Globus pallidus (tissue), 1 donor: ENCODE data around the gene LRP10.
"Not testable (repeated sequence)": the region's sequence is repeated elsewhere in the genome, so short reads cannot be mapped to it uniquely, and the experiment has no call there.

Source experiments
- DNase-seq: peaks from one replicate; pipeline ENCODE4 v3.0.0-alpha.2; 2015; ENCODE audit warnings: low spot score

The LRP10 gene

GRCh38 chr14:22887260-22887989 lies 15.9 kb downstream of the LRP10 start:
- DNase-seq = no peak

DNA sequence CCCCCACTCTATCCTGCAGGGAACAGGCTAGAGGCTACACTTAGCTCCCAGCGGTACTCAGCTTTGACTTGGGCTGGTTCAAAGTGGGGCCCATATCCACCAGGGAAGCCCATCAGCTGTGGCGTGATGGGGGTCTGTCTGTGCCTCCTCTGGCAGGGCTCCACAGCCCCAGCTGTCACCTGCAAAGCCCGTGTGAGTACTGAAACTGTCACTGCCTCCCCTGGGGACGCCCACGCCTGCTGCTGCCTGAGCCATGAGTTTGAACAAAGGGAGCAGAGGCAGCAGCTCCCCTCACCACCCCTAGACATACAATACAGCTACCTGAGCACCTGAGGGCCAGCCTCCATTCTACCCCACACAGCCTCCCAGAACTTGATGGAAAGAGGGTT lies 16.4 kb downstream of the LRP10 start:
- DNase-seq = no peak

DNA sequence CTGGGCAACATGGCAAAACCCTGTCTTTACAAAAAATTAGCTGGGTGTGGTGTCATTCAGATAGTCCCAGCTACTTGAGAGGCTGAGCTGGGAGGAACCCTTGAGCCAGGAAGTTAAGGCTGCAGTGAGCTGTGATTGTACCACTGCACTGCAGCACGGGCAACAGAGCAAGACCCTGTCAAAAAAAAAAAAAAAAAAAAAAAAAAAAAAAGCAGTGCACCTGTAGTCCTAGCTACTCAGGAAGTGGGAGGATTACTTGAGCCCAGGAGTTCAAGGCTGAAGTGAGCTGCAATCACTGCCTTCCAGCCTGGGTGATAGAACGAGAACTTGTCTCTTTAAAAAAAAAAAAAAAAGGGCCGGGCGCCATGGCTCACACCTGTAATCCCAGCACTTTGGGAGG lies 17.1 kb downstream of the LRP10 start:
- DNase-seq = no peak

GRCh38 chr14:22890416-22890815 lies 18.9 kb downstream of the LRP10 start:
- DNase-seq = no peak

DNA sequence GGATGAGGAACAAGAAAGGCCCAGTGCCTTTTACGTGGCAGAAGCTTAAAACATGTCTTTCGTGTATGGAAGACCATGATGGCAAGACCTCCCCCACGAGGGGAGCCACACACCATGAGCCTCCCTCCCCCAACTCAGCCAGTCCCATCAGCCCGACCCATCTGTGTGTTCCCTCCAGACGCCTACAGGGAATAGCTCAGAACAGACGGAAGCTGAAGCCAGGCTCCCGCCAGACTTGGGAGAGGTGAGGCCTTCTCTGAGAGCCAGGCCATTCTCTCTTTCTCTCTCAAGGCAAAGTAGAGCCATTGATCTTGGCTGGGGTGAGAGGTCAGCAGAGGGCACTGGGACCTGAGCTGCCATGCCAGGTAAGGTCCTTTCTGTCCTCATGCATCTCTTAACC lies 20.9 kb downstream of the LRP10 start:
- no peak for DNase-seq

- no peak for DNase-seq
These were observed 22.2 kb downstream of the LRP10 start for GRCh38 chr14:22893706-22894105.

GRCh38 chr14:22895402-22895801 lies 23.9 kb downstream of the LRP10 start:
- no peak for DNase-seq

DNA sequence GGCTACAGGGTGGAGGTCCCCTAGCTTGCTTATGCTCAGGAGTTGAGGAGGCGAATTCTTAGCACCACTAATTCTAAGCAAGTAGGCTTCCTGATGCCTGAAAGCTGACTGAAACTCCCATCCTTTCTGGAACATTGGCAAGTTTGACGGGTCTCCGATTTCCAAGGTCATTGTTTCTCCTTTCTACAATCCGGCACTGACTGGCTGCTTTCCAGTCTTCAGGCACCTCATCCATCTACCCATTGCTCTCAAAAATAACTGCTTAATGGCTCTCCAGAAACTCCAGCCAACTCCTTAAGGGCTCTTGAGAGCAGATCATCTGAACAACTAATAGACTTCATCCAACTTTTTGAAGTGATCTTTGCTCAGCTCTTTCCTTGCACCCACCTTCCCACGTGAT lies 24.8 kb downstream of the LRP10 start:
- DNase-seq = no peak

DNA sequence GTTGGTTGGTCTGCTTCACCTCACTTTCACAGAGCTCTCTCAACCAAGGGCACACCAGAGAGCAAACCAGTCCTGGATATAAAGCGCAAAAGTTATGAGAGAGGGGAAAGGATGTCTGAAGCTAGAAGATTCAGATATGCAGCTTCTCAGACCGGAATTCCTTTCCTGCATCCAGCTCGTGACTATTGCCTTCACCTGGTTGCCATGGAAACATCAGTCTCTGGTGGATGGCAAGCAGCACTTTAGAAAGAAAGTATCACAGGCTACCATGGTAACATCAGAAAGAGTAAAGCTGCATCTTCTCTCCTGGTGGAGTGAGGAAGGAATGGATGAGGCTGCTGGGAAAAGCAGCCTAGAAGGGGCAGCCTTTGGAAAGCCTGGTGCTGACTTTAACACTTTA lies 25.2 kb downstream of the LRP10 start:
- DNase-seq = no peak

DNA sequence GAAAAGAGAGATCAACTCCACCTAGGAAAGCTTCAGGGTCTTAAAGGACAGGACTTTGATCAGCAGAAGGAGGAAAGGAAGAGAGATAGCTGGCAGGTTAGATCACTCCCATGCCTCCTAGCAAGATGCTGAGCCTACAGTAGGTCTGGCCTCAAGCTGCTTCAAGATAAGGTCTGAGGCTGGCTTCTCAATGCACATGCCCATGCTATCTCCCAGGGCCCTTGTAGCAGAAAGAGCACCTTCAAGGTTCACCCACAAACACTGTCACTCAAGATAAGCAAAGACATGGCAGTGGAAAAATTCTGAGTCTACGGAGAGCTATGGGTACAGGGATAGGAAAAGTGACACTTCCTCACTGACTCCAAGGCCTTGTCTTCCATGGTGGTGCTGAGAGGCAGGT lies 25.8 kb downstream of the LRP10 start:
- no peak for DNase-seq

DNA sequence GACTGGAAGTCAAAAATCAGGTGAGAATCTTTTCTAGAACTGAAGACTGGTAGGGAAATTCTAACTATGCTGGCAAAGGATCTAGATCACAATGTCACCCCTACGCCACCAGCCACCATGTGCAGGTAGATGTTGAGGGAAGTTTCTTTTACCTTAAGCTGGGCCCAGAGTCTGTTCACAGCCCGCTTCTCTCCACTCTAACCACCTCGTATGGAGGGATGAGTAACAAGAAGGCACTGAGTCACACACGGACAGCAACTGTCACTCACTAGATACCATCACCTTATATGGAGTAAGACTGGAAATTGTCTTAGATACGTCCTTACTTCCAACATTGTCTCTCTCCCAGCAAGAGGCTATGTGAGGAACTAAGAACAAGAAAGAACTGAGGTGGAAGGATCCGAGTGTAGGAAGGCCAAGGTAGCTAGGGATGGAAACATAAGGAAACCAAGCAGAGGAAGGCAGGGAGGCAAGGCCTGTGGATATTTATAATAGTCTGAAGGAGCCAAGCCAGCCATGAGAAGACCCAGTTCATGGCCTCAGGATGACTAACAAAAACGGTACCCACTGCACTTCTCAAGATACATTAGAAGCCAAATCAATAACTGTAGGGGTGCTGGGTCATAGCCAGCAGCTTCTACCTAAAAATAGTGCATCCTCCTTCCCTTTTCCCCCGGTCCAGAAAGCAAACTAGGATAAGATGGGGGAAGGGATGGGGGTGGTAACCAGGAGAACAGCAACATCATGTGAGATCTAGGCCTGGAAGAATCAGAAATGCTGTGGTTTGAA lies 27.0 kb downstream of the LRP10 start:
- no peak for DNase-seq

DNA sequence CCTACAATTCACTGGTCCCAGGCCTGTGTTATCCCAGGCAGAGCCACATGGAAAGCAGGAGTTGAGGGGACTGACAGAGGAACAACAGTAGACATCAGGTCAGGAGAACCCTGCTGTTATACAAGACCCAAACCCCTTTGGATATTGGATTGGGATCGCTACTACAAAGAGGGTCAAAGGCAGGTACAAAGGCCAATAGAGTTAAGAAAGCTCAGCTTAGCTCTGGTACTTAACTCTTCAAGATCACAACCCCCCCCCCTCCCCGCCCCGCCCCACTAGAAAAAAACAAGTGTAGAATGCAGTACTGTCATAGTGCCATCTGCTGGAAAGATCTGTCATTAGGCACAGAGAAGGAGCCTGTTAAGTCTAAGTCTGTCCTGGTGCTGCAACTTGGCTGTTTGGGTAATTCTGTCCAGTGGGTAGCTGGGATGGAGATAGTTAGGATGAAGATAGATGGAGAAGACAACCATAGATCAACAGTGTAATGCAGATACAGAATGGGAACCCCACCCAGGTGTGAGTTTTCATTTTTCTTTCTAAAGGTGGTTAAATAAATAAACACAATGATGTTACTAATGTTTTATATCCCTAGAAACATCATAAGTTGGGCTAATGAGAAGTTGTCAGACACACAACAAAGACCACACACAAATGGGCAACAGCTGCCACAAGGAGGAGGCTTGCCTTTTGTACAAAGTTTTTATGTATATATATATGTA lies 28.7 kb downstream of the LRP10 start:
- DNase-seq = peak; percentile 47

- no peak for DNase-seq
These were observed 30.3 kb downstream of the LRP10 start for GRCh38 chr14:22901799-22902198.

- DNase-seq = no peak
These were observed 32.2 kb downstream of the LRP10 start for GRCh38 chr14:22903742-22904087.

DNA sequence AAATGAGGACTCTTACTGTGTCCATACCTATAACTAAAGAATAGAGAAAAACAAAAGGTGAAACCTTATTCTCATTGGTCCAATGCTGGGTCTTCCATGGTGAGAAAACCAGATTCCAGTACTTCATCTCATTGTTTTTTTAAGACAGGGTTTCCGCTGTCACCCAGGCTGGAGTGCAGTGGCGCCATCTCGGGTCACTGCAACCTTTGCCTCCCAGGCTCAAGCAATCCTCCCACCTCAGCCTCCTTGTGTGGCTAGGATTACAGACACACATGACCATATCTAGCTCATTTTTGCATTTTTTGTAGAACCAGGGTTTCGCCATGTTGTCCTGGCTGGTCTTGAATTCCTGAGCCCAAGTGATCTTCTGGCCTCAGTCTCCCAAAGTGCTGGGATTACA lies 34.1 kb downstream of the LRP10 start:
- no peak for DNase-seq

- no peak for DNase-seq
These were observed 34.5 kb downstream of the LRP10 start for GRCh38 chr14:22906073-22906472.

- DNase-seq = no peak
These were observed 35.9 kb downstream of the LRP10 start for GRCh38 chr14:22907429-22907828.

GRCh38 chr14:22908601-22909000 lies 37.1 kb downstream of the LRP10 start:
- no peak for DNase-seq

- no peak for DNase-seq
These were observed 39.4 kb downstream of the LRP10 start for GRCh38 chr14:22910916-22911315.

DNA sequence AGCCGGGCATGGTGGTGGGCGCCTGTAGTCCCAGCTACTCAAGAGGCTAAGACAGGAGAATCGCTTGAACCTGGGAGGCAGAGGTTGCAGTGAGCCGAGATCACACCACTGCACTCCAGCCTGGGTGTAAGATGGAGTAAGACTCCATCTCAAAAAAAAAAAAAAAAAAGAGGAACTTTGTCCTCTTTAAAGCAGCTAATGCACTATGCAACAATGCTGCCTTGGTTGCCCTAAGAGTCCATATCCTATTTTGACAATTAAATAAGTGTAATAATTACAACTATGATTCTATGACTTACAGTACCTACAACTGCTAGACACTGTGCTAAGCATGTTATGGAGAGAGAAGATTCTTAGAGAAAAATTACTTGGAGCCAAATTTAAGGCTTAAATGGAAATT lies 43.3 kb downstream of the LRP10 start:
- not testable (repeated sequence) for DNase-seq

DNA sequence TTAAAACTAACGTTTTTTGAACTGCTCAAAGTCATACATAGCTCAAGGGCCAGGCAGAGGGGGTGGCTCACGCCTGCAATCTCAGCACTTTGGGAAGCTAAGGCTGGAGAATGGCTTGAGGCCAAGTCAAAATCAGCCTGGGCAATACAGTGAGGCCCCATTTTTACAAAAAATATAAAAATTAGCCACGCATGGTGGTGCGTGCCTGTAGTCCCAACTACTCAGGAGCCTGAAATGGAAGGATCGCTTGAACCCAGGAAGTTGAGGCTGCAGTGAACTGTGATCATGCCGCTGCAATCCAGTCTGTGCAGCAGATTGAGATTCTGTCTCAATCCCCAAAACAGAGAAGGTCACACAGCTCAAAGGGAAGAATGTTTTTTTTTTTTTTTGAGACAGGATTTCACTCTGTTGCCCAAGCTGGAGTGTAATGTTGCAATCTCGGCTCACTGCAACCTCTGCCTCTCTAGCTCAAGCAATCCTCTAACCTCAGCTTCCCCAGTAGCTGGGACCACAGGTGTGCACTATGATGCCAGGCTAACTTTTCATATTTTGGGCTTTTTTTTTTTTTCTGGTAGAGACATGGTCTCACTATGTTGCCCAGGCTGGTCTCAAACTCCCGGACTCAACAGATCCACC lies 44.5 kb downstream of the LRP10 start:
- DNase-seq = no peak

- peak; percentile 99 for DNase-seq
These were observed 47.5 kb downstream of the LRP10 start, which contains the start of gene RBM23 for GRCh38 chr14:22918804-22919600. TSS of gene RBM23 (minus strand) at chr14:22919149.
